AG08395 (cell line): ENCODE data around the gene OR7G3.

Experiments used
- DNase-seq: peaks from one replicate; pipeline ENCODE4 v3.0.0; 2012; ENCODE audit warnings: mixed read lengths, low spot score

The OR7G3 gene

DNA sequence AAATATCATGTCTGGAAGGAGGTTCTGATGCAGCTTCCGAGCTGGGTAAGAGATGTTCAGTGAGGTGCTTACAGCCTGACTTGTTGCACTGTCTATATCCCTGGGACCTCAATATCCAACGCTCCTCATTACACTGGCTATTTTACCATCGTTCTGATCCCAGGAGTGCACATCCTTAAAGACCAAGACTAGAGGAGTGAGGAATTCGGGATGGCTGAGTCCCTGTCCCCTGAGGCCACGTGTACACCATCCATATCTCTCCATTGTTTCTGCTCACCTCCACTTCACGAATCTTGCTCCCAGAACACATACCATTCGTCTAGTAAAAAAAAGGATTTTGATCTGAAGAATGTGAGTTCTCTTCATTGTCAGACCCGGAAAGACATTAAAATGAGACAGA, 19.4 kb downstream of the OR7G3 start, which contains the start of gene OR7G2:
Gene OR7G2 (minus strand): TSS at position 101 of the 400 bp plus-strand sequence. CDS start 4,232 bp downstream, outside the sequence.
- no peak for DNase-seq

DNA sequence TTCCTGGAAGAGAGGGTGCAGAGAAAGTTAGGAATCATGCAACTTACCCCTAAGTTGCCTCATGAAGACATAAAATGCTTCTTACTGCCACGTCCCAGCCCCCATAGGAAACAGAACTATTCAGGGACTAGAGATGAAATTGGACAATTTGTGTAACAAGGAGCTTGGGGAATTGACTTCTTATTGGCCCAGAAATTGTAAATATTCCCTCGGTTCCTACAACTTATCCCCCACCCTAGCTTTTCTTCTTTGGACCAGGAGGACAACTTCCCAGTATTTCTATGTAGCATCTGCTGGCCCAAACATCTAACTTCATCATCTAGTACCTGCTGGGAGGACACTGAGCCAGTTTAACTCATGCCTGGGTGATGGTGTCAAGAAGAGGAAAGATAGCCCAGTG, 40.0 kb downstream of the OR7G3 start, which contains the start of gene OR1M1:
Gene OR1M1 (plus strand): TSS at position 301 of the 400 bp plus-strand sequence. CDS start 6,184 bp downstream, outside the sequence.
- DNase-seq, result no peak

DNA sequence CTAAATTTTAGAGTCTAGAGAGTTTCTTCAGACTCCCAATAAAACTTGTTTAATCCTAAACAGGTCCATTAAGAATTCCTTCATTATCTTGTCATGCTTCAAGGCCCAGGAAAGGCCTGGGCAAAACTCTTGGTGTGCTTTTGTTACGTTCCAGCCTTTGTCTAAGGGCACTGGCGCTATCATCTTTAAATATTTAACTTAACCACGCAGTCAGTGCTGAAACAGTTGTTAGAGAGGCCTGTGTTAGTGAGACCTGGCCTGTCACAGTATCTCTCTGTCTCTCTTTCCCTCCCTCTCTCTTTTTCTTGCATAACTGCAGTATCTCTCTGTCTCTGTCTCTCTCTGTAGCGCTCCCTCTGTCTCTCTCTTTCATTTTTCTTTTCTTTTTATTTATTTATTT, 48.1 kb downstream of the OR7G3 start:
- no peak for DNase-seq

DNA sequence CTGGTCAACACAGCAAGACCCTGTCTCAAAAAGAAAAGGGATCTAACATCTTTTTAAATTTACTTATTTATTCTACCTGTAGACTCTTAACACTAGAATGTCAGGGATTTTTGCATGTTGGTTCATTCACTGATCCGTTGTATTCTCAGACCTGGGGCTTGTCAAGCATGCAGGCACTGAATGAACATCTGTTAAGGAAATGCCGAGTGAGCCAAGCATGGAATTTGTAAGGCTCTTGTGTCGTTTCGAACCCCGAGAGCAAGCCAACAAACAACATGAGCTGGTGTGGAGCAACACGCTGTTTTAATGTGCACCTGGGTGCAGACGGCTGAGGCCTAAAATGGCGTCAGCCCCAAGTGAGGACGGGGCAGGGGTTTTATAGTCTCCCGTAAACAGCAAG, 49.8 kb downstream of the OR7G3 start:
- DNase-seq, result no peak
